ENCODE data around the gene LRRC75B.

Gene LRRC75B

DNA sequence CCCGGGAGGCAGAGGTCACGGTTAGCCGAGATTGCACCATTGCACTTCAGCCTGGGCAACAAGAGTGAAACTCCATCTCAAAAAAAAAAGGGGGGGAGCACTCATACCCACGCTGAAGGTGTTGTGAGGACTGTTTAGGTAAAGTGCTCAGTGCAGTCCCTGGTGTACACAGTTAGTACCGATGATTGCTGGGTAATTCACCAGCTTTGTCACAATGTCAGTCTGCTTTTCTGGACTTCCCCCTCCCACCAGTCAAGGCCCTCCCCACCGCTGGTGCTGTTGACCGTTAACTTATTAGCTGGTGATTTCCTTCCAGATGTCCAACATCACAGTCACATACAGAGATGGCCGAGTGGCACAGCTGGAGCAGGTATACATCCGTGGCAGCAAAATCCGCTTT is 25.2 kb downstream of the LRRC75B start:
- no peak overlapping the region for H3K27ac ChIP-seq (ENCODE audit: extremely low read depth, low read depth, low read length)
- peaks cover 68 to 96% of the 10 kb centered on the region in 2 experiments for H3K36me3 ChIP-seq (ENCODE audit: control insufficient read depth in 2 of 2, insufficient read depth in 1 of 2, low read length in 2 of 2)
- POLR2A ChIA-PET = interaction anchor here (2.2 kb wide), 1 partner anchor 13 kb away, joined by 6 read pairs; the partner anchor contains the start of gene GUCD1
- TF ChIP-seq ZNF394 (tag by site-specific recombination; IDR thresholded peaks at IDR 0.05; ENCODE audit: borderline replicate concordance) (no peak), ZNF280C (tag by site-specific recombination; IDR thresholded peaks at IDR 0.05) (no peak), IKZF3 (tag by site-specific recombination; IDR thresholded peaks at IDR 0.05) (no peak), ZXDB (tag by site-specific recombination; IDR thresholded peaks at IDR 0.05) (no peak), ZNF302 (tag by site-specific recombination; IDR thresholded peaks at IDR 0.05; ENCODE audit: low read depth) (no peak), ZNF169 (tag by site-specific recombination; IDR thresholded peaks at IDR 0.05) (no peak), ZNF792 (tag by site-specific recombination; IDR thresholded peaks at IDR 0.05) (no peak), ZNF791 (tag by site-specific recombination; IDR thresholded peaks at IDR 0.05) (no peak), GLI4 (tag by site-specific recombination; IDR thresholded peaks at IDR 0.05) (no peak), ZNF292 (tag by site-specific recombination; IDR thresholded peaks at IDR 0.05; ENCODE audit: borderline replicate concordance, low read depth) (no peak), ZNF221 (tag by site-specific recombination; IDR thresholded peaks at IDR 0.05; ENCODE audit: borderline replicate concordance) (no peak)
- TF ChIP-seq, protein P1, sequence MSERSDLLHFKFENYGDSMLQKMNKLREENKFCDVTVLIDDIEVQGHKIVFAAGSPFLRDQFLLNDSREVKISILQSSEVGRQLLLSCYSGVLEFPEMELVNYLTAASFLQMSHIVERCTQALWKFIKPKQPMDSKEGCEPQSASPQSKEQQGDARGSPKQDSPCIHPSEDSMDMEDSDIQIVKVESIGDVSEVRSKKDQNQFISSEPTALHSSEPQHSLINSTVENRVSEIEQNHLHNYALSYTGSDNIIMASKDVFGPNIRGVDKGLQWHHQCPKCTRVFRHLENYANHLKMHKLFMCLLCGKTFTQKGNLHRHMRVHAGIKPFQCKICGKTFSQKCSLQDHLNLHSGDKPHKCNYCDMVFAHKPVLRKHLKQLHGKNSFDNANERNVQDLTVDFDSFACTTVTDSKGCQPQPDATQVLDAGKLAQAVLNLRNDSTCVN (tag by site-specific recombination; optimal IDR thresholded peaks at IDR 0.05) = no peak
- TF ChIP-seq, protein P2, sequence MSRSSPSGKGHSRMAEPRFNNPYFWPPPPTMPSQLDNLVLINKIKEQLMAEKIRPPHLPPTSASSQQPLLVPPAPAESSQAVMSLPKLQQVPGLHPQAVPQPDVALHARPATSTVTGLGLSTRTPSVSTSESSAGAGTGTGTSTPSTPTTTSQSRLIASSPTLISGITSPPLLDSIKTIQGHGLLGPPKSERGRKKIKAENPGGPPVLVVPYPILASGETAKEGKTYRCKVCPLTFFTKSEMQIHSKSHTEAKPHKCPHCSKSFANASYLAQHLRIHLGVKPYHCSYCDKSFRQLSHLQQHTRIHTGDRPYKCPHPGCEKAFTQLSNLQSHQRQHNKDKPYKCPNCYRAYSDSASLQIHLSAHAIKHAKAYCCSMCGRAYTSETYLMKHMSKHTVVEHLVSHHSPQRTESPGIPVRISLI (tag by site-specific recombination; IDR thresholded peaks at IDR 0.05) = no peak
- TF ChIP-seq, protein P3, sequence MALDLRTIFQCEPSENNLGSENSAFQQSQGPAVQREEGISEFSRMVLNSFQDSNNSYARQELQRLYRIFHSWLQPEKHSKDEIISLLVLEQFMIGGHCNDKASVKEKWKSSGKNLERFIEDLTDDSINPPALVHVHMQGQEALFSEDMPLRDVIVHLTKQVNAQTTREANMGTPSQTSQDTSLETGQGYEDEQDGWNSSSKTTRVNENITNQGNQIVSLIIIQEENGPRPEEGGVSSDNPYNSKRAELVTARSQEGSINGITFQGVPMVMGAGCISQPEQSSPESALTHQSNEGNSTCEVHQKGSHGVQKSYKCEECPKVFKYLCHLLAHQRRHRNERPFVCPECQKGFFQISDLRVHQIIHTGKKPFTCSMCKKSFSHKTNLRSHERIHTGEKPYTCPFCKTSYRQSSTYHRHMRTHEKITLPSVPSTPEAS (tag by site-specific recombination; IDR thresholded peaks at IDR 0.05) = no peak
- CTCF ChIA-PET = no interaction called here
- no peaks in the 10 kb centered on the region for H3K4me1 ChIP-seq (ENCODE audit: control insufficient read depth, insufficient read depth, low read length)
- no peak overlapping the region for H3K4me3 ChIP-seq (ENCODE audit: low read depth, low read length)
- no peaks in the 10 kb centered on the region for H3K9me3 ChIP-seq (ENCODE audit: control insufficient read depth, insufficient read depth, low read depth, low read length)

DNA sequence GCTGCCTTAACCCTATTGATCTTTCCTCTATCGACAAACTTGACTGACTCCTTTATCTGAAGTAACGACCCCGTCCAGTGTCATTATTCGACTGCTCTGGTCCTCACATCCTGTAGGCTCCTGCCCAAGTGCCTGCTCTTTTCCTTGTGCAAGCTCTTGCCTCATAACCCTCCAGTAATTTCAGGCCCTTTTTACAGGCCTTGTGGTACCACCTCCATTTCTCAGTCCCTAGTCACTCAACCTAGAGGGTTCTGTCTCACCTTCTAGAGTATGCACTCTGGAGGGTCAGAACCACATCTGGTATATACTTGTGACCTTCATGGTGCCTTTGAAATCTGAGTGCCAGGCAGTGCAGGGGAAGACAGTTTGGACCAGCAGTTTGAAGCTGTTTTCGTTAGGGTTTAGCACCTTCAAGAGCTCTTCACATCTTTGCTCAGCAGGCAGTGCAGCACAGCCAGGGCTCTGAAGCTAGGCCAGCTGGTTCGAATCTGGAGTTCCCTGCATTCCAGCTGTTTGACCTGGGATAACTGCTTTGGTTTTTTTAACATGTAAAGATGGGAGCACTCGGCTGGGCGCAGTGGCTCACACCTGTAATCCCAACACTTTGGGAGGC is 25.9 kb downstream of the LRRC75B start:
- peak overlapping the region; percentile 5; the same call in 1 of the 2 replicates for H3K27ac ChIP-seq (ENCODE audit: extremely low read depth, low read depth, low read length)
- ChIA-PET CTCF (no interaction called here), POLR2A (interaction anchor here (2.2 kb wide), 1 partner anchor 12 kb away, joined by 6 read pairs; the partner anchor contains the start of gene GUCD1)
- H3K9me3 ChIP-seq (ENCODE audit: control insufficient read depth, insufficient read depth, low read depth, low read length) = no peaks in the 10 kb centered on the region
- TF ChIP-seq ZNF600 (tag by site-specific recombination; IDR thresholded peaks at IDR 0.05) (no peak), ZBTB17 (tag by site-specific recombination; IDR thresholded peaks at IDR 0.05) (peak; percentile 83), IKZF3 (tag by site-specific recombination; IDR thresholded peaks at IDR 0.05) (no peak), ZNF16 (tag by site-specific recombination; IDR thresholded peaks at IDR 0.05; ENCODE audit: low read depth) (no peak)
- H3K4me1 ChIP-seq (ENCODE audit: control insufficient read depth, insufficient read depth, low read length) = no peaks in the 10 kb centered on the region
- H3K4me3 ChIP-seq (ENCODE audit: low read depth, low read length) = no peak overlapping the region
- peaks cover 69 to 96% of the 10 kb centered on the region in 2 experiments for H3K36me3 ChIP-seq (ENCODE audit: control insufficient read depth in 2 of 2, insufficient read depth in 1 of 2, low read length in 2 of 2)

All from HEK293 (cell line).